Fibroblast of skin of right biceps (primary cell): ENCODE results near the gene ZNF503.

Experiments
- DNase-seq: peaks from one replicate; pipeline ENCODE4 v3.0.0-alpha.2; 2013

ZNF503 gene

DNA sequence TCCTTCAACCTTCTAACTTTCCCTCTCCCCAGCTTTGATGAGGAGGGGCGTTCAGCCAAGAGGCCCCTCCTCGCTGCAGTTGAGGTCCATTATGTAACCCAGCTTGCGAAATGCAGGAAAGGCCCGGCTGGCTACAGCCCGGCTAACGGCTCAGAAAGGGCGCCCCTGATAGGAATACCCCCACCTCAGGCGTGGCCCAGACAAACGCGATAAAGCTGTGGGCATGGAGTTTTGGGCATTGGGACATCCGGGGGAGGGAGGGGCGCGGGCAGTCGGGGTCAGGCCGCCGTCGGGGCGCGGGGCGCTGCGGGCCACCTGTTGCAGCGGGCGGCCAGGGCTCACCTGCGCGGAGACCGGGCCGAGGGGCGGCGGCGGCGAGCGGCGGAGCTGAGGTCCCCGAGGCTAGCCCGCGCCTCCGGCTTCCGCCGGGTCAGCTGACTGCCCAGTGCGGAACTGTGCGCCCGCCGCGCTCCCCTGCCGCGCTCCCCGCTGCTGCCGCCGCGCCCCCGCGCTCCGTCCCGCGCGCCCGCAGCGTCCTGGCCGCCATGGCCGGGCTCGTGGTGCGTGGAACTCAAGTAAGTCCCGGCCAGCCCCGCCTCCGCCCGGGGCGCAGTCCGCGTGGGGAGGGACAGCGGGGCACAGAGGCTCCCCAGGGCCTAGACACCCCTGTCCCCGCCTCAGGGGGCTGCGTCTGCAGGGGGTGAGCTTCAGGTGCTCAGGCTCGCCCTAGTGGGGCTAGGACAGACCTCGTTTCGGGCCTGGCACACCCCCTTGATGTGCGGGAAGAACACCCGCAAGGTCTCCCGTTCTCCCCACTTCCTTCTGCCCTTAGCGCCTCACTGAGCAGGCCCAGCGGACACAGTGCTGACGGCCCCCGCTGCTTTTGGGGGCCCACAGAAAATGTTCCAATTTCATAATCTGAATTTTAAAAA, 29.9 kb upstream of the ZNF503 start, which contains the start of gene LRMDA:
LRMDA (plus strand) TSS at position 445 of the 932 bp plus-strand sequence.
- DNase-seq, result no peak

DNA sequence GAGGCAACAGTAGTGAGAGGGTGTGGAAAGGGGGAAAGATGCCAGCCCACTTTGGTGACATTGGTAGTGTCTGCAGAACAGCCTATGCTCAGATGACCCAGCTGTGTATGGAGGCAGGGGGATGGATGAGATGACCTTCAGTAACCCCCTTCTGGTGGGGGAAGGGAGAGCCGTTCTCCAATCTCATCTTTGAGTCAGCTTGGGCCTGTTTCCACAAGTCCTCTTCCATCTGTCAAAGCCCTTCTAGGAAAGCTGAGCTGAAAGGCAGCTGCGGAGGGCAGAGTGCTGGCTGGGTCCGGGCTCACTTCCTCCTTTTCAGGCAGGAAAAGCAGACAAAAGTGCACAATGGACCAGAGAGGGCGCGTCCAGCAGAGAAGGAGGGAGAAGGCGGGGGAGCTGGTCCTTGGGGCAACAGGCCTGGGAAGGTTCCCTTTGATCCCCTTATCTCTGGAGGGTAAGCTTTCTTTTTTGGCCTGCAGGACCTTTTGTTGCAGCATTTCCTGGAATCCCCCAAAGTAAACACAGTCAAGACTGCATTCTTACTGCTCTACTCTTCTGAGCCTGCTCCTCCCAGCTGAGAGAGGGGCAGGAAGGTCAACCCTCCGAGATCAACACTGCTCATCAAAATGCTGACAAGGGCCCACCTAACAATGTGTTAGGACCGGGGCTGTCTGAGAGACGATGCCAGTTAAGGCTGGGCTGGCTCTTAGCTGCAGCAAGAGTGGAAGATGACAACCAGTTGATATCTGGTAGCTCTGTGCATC, 28.6 kb upstream of the ZNF503 start:
- no peak for DNase-seq

DNA sequence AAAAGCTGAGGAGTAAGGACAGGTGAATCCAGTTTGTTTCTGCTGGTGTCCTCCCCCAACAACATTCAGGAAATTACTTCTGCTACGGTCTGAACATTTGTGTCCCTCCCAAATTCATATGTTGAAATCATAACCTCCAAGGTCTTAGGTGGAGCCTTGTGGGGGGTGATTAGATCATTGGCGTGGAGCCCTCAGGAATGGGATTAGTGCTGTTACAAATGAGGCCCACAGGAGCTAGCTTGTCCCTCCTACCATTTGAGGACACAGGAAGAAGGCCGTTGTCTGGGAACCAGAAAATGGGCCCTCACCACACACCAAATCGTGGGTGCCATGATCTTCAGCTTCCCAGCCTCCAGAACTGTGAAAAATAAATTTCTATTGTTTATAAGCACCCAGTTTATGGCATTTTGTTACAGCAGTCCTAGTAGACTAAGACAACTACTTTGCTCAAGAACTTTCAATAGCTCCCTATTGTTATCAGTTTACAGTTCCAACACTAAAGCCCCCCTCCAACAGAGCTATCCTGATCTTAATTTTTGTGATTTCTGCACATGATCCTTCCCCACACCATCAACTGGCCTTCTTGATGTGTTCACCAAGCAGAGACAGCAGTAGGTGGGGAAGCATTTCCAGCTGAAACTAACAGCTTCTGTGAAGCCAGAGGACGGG, 27.7 kb upstream of the ZNF503 start:
- DNase-seq, result no peak

DNA sequence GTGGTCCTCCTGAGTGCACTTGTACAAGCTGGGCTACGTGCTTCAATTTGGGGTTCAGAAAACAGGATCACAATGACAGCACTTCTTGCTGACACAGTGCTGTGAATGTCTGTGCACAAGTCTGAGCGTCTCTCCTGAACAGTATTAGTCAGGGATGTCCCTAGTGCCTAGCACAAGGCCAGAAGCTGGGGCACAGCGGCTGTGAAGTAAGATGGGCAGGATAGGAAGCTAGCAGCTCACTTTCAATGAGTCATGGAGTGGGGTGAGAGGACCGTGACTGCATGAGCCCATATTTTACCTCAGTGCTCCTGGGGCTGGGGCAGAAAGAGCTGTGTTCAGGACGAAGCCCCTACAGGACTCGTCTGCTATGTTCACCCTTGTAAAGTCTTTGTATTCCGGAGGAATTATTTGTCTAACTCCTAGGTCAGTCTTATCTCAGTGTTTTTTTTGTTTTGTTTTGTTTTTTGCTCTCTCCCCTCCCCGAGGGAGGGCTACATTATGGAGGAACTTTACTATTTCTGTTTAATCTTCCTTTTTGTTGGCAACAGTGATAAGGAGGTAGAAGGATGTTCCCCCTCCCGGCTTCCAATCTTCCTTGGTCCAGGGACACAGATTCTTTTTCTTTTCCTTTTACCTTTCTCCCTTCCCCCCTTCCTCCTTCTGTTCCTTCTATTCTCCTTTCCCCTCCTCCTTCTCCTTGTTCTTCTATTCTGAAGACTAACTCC, 27.0 kb upstream of the ZNF503 start:
- peak; percentile 49 for DNase-seq

DNA sequence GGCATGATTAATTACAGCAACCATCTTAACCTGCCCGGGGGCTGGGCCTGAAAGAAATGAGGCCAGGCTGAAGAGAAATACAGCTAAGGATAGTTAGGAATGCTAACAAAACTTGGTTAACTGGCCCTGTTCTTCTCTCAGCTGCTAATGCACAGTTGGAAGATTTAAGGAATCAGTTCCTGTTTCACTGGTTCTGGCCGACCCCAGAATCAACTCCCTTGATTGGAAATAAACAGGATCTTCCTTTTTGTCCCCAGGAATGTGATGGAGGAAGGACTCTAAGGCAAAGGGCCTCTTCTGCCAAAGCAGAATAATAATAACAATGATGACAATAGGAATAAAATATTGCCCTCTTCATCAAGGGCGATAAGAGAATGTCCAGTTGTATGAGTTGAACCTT, 26.4 kb upstream of the ZNF503 start:
- DNase-seq, result no peak

DNA sequence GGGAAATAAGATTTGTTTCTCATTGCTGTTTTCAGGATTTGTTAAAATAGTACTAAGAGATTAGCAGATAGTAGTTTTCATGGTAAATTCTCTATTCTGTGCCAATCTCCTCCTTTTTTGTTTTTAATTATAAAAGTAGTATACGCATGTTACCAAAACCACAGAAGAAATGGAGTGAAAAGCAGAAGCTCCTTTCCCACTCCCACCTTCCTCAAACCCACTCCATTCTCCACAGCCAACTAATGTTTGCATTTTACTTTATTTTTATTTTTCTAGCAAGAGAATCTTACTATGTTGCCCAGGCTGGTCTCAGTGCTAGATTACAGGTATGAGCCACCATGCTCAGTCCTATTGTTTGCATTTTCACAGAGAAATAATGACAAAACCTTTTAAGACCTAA, 25.3 kb upstream of the ZNF503 start:
- DNase-seq, result no peak

DNA sequence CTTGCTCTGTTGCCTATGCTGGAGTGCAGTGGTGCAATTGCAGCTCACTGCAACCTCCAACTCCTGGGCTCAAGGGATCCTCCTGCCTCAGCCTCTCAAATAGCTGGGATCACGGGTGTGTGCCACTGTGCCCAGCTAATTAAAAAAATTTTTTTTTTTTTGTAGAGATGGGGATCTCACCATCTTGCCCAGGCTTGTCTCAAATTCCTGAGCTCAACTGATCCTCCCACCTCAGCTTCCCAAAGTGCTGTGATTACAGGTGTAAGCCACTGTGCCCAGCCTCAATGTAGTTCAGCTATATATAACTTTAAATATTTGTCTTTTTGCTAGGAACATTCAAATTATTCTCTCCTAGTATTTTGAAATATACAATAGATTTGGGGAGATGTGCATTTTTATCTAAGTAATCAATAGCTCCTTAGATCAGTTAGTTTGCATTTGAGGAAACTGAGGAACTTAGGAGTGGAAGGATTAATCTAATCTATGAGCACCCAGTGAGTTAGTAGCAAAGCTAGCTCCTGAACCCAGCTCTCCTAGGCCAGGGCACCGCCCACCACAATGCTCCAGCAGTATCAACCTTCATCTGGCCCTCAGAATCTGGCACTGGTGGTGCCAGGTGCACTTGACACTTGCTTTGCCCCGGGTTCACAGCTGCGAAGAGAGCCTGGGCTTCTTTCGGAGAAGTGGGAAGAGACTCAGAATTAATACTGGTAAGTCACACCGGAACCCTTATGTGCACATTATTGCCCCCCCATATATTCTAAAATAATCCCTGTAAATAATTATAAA, 23.9 kb upstream of the ZNF503 start:
- no peak for DNase-seq

DNA sequence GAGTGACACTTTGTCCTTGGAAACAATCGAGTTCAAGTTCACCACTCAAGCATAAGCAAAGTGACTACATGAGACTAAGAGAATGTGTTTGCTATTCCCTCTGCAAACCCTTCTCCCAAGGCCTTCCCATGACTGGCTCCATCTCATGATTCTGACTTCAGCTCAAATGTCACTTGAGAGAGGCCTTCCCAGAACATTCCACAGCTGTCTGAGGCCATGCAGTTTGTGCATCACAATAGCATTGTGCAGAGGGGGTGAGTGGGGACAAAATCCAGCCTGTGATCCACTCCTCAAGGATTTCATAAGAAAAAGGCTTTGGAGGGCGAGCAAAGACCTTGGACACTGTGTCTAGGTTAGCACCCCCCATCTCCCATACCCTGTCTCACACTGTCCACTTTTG, 23.0 kb upstream of the ZNF503 start:
- no peak for DNase-seq

DNA sequence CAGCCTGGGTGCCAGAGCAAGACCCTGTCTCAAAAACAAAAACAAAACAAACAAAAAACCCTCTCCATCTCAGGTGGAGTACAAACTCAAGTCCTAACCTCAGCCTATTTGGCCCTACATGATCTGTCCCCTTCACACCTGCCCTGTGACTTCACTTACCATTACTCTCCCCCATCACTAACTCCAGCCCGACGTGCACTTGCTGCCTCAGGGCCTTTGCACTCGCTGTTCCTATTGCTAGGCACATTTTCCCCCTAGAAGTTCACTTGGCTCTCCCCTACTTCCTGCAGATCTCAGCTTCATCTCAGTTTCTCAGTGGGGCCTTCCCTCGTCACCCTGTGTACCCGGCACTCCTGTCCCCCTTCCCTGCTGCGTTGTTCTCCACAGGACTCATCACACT, 21.3 kb upstream of the ZNF503 start:
- DNase-seq, result no peak

DNA sequence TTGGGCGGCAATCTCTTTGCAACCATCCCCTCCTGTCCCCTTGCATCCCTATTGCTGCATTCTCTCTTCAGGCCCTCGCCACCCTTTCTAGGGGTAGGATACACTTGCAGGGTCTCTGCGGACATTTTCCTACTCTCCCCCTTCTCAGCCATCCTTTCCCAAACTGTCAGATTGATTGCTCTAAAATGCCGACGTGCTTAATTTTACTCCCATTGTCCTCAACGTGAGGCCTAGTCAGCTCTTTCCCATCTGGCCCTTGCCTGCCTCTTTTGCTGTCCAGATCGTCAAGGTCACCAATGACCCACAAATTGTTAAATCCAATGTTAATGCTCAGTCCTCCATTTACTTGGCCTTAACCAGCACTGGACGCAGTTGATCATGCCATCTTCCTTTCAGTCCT, 17.1 kb upstream of the ZNF503 start:
- no peak for DNase-seq

DNA sequence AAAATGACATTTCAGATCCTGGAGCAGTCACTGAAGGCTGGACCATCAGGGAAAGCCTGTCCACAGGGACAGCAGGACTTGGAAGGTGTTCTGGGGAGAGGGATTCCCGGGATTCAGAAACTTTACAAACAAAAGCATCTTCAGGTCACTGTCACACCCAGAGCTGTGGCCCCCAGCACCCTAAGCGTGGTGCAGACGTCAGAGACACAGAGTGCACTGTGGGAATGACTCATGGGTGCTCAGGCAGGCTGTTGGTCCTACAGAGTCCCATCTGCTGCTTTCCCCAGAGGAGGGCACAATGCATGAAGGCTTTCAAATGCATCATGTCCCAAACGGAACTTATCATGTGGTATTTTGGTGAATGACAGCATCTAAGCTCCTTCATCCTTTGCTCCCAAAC, 16.7 kb upstream of the ZNF503 start:
- no peak for DNase-seq

DNA sequence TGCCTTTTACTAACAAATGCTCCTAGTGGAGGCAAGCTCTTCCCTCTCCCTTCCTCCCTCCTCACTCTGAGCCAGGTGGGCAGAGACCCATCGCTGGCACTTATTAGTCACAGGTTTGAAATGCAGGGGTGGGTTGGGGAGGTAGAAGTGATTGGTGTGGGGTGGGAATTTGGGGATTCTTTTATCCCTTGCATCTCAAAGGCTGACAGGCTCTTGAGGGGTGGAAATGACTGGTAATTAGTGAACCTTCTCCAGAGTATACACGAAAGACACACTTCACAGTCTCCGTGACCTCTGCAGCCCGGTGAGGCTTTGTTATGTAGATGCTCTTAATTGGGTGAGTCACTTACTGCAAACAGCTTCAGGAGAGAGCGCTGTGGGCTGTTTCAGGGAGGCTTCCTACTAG, 16.0 kb upstream of the ZNF503 start:
- DNase-seq, result peak; percentile 37

DNA sequence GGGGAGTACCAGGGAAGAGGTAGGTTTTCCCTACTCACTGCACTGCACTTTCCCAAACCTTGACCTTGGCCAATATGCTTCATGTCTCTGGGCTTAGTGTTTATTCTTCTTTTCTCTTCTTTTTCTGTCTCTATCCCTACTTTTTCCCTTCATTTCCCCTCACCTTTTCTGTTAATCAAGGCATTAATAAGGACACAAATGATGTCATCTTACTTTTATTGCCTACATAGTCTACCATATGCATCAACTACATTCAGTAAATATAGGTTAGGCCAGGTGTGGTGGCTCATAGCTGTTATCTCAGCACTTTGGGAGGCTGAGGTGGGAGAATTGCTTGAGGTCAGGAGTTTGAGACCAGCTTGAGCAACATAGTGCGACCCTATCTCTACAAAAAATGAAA, 13.0 kb upstream of the ZNF503 start:
- DNase-seq, result no peak

DNA sequence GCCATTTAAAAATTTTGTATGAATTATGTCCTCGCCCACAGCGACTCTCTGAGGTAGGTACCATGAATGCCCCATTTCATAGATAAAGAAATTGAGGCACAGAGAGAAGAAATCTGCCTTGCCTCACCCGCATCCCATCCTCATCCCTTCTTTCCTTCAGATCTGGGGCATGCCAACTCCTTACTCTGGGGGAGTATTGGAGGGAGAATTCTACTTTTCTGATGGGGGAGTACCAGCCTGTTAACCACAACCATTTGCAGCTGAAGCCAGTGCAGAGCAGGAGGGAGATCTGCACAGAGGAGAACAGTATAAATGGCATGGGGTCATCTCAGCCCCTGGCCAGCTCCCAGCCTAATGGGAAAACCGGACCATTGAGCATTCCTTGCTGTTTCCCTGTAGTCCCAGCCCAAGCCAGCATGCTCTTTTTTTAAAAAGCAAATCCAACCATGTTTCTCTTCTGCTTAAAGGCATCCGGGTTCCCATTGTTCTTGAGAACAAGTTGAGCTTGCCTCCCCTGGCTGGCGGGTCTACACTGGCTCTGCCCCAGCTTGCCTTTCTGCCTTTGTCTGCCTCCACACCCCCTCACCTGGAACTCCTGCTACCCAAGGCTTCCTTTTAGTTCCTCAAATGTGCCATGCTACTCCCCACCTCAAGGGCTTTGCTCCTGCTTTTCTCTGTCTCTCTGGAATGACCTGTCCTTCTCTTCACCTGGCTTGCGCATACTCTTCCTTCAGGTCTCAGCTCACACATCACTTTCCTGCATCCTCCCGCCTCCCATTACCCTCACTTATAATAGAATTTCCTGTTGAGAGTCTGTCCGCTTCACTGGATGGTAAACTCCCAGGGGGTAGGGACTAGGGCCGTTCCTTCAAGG, 8.8 kb upstream of the ZNF503 start:
- DNase-seq, result no peak

DNA sequence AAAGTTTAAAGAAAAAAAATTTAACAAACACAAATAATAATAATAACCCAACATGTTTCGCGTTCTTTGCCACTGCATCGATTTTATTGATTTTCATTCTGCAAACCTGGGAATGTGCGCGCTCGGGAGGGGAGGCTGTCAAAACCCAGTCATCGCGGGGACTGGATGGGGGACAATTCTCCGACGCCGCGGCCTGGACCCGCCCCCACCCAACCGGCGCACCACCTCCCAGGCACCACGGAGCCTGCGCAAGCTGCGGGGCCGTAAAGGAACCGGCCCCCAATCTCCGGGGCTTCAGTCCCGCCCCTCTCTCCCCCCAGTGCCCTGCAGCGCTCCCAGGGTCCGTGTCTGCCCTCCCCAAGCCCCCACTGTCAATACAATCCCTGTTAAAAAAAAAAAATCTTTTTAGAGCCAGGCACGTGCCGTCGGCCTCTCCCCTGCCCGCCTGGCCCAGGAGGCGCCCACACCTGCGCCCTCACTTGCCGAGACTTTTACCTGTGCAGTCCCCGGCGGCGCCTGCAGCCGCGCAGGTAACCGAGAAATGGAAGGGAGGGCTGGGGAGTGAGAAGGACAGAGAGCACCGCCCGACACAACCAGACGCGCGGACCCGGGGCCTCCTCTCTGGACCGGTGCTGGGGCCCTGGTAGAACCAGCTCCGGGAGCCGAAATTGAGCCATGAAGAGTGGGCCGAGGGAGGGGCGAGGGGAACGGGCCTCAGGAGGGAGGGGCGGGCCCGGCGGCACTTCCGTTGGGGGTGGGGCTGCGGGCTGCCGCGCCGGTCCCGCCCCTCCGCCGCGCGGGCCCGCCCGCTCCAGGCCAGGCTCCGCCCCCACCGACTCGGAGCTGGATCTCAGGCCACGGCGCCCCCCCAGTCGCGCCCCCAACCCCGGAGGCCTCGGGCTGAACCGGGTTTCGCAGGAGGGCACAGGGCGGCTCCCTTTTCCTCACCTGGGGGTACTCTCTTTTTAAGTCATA, 7.6 kb upstream of the ZNF503 start:
- DNase-seq, result peak; percentile 52

DNA sequence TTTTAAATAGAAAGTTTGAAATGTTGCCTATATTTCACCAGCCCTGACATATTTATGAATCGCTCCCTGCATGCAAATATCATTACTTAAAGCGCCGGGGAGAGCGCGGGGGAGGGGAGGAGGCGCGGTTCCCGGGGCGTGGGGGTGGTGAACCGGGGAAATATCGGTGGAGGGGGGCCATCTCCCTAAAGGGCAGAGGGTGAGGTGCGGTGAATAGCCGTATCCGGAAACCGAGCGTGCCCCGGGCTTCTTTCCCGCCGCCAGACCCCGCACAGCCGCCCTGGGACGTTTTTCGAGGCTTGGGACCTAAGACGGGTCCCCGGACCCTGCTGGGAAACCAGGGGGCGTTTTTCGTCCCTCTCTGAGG, 6.9 kb upstream of the ZNF503 start:
- no peak for DNase-seq

DNA sequence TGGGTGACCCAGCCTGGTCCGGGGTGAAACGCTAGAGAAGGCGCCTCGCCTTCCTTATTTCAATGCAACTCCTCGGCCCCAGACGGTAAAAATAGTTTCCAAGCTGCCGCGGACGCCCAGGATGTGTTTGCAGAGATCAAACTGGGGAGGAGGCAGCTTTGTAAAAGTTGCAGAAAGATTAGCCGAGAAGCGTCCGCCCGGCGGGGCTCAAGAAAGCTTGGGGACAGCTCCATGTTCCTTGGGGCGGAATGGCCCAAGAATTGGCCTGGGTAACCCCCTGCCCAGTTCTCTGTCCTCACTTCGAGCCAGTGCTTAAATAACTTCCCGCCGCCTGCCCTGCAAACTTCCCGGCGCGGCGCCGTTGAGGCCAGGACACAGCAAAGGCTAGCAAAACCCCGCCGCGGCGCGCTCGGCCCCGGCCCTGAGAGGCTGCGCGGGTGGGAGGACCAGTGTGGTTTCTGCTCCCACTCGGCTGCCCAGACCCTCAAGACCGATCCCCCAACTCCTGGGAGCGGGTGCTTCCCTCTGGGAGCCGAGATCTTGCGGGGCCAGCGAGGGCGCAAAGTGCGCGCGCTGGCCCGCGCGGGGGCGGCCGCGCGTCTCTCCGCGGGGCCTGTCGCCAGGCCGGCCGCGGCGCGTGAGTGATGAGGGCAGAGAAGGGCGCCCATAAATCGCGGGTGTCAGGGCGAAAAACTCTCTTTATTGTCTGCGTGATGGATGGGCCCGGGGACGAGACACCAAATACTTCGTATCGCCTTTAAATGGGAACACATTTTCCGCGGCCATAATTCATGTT, 6.3 kb upstream of the ZNF503 start:
- peak; percentile 78 for DNase-seq

DNA sequence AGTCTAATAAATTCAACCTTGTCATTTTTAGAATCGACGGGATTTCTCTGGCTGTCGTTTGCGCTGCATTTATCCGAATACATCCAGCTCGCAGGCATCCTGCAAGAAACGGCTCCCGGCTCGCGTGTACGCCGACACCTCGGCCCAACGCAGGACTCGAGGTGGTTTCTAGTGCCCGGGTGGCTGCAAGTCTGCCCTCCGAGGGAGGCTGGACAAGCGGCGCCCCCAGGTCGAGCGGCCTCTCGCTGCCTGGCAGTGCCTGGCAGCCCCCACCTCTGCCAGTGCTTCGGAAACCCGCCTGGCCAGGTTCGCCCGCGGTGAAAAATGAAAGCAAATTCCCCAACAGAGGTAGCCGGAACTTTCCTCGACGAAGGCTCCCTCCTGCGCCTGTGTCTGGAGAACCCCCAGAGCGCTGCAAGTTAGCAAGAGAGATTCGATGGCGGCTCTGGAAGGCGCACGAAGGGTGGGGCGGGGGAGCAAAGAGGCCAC, 5.7 kb upstream of the ZNF503 start:
- DNase-seq, result no peak
